Midbrain (tissue), 1 donor: ENCODE measurements around the gene PSD.
"Not testable (repeated sequence)": the region's sequence is repeated elsewhere in the genome, so short reads cannot be mapped to it uniquely, and the experiment has no call there.

Source experiments
- DNase-seq: peaks from one replicate; lab custom pipeline; 2025; lab: John Stamatoyannopoulos, UW

The PSD gene

DNA sequence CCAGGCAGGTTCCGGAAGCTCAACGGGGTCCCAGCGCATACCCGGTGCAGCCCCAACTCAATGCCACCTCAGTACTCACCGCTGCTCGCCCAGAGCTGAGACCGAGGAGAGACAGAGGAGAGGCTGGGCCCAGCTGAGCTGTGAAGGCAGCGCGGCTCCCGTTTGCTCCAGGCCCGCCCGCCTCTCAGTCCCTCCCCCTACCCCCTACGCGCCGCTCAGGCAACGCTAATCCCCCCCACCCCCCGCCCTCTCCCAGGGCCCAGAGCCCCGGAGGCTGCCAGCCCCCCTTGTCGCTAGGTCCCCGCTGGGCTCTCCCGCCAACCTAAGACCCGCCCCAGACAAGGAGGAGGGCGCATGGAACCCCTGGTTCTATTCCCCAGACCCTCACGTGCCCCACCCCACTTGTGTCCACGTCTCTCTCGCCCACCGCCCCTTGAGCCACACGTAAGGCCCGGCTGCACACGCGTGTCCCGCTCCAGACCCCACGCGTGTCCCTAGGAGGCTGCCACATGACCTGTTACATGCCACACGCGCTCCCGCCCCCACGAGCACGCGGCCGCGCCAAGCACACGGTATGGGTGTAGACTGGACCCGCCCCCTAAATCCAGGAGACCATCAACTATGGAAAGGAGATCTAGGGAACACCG is at the start of gene PSD:
PSD (minus strand) TSS at position 164 of the 647 bp plus-strand sequence. CDS start 1,747 bp downstream, outside the sequence.
- peak; percentile 27 for DNase-seq

GRCh38 chr10:102467971-102468438 is 49.4 kb upstream of the PSD start:
- DNase-seq: no peak

- no peak for DNase-seq
Observed at GRCh38 chr10:102467318-102467717, 48.7 kb upstream of the PSD start.

- DNase-seq: no peak
Observed at GRCh38 chr10:102465466-102465865, 46.9 kb upstream of the PSD start.

DNA sequence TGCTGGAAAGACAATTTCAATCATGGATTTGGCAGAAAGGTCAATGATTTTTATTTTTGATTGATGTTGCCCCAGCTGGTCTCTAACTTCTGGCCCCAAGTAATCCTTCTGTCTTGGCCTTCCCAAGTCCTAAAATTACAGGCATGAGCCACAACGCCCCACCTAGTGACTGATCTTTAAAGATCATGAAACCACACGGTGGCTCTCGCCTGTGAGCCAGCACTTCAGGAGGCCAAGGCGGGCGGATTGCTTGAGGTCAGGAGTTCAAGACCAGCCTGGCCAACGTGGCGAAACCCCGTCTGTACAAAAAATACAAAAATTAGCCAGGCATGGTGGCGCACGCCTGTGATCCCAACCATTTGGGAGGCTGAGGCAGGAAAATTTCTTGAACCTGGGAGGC is 45.4 kb upstream of the PSD start:
- no peak for DNase-seq

GRCh38 chr10:102462512-102463054 is 44.0 kb upstream of the PSD start:
- DNase-seq: no peak

DNA sequence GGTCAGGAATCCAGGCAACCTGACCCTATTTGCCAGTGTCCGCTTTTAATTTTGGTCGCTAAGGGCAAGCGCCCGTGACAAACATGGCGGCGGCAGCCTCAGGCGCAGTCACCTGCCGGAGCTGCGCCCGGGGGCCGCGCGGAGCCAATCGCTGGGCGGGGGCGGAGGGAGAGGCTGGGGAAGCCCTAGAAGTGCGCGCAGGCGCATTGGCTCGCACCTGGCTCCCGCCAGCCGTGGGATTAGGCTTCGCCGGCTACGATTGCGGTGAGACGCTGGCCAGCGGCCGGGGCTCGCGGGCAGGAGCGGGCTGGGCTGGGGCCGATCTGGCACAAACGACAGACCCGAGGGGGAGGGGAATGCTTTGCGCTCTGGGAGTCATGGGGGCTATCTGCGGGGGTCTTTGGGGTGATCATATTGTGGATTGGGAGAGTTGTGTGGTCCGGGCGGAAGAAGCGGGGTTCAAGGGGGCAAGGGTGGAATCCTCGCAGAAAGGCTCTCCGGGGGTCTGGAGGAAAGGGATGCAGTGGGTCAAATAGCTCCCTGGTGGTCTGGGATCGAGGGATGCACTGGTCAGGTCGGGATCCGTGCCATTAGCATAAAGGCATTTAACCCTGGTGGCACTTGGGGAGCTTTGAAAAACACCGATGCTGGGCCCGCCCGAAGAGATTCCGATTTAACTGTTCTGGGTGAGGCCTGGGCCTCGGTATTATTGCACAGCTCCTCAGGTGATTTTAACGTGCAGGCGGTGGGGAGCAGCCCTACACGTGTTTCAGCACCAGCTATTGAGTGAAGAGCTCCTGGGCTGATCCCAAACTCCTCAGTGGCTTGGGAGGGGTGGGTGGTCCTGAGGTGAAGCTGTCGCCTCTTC is 42.8 kb upstream of the PSD start:
- DNase-seq: peak; percentile 90

- no peak for DNase-seq
Observed at GRCh38 chr10:102460836-102461186, 42.2 kb upstream of the PSD start.

GRCh38 chr10:102458656-102459055 is 40.1 kb upstream of the PSD start:
- no peak for DNase-seq

GRCh38 chr10:102457591-102458150 is 39.1 kb upstream of the PSD start:
- DNase-seq: no peak

DNA sequence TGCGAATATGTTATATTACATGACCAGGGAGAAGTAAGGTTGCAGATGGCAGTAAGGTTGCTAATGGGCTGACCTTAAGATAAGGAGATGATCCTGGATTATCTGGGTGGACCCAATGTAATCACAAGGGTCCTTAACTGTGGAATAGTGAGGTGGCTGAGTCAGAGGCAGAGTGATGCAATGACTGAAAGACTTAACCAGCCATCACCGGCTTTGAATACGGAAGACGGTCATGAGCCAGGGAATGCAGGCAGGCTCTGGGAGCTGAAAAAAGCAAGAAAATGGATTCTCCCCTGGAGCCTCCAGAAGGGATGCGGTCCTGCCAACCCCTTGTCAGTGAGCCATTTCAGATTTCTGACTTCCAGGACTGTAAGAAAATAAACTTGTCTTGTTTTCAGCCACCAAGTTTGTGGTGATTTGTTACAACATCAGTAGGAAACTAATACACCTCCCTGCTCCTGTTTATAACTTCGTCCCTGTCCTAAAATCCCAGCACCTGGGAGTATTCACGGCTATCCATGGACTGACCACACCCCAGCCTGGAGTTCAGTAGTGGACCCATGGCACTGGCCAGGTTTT is 37.4 kb upstream of the PSD start:
- no peak for DNase-seq

GRCh38 chr10:102454662-102455487 is 36.3 kb upstream of the PSD start:
- not testable (repeated sequence) for DNase-seq

DNA sequence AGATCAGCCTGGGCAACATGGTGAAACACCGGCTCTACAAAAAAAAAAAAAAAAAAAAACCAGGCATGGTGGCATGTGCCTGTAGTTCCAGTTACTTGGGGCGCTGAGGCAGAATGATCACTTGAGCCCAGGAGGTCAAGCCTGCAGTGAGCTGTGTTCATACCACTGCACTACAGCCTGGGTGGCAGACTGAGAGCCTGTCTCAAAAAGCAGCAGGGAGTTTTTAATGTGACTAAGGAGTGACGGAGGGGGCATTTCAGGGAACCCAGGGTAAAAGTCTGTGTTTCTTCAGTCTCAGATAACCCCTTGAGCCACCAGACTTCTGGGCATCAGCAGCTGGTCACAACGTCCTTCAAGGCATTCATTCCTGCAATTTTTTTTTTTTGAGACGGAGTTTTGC is 34.9 kb upstream of the PSD start:
- DNase-seq: no peak

- DNase-seq: peak; percentile 45
Observed at GRCh38 chr10:102452672-102453340, 34.2 kb upstream of the PSD start.

GRCh38 chr10:102451105-102451969 is 32.8 kb upstream of the PSD start, which contains the start of gene C10orf95:
C10orf95 (minus strand) TSS chr10:102451543; CDS start chr10:102451093, 450 bp downstream.
- no peak for DNase-seq

GRCh38 chr10:102450374-102451104 is 32.0 kb upstream of the PSD start:
- peak; percentile 77 for DNase-seq

- no peak for DNase-seq
Observed at GRCh38 chr10:102450124-102450373, 31.5 kb upstream of the PSD start.

DNA sequence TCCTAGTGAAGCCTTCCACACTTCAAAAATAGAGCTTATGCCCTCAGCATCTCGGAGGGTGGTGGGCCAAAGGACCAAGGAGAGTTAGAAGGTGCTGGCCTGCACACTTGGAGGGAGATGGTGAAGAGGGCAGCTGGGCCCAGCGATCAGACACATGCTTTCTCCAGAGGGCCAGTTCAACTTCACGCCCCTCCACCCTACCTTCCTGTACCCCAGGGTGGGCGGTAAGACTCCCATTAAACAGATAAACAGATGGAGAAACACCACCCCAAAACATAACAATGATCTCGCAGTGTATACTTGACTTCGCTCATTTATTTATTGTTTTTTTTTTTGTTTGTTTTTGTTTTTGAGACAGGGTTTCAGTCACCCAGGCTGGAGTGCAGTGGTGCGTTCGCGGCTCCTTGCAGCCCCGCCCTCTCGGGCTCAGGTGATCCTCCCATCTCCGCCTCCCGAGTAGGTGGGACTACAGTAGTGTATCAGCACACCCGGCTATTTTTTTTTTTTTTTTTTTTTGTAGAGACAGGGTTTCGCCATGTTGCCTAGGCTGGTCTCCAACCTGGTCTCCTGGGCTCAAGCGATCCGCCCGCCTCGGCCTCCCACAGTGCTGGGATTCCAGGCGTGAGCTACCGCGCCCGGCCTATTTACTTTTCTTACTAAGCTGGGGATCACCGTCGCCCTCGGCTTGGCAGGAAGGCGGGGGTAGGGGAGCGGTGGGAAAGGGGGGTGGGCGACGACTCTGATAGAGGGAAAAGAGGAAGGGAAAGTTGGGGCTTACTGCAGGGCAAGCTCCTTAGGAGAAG is 30.9 kb upstream of the PSD start:
- DNase-seq: no peak
